K562 (cell line): ENCODE measurements around the gene PICK1. TPM values are rescaled to one million over a fixed set of nuclear protein-coding genes. Genes with fewer than 3 reads are reported as not detected.

Source experiments
- ATAC-seq: fragments of 200-7000 bp; cut with Tn5 transposase; 3 replicates; pipeline ENCODE4 v1.9.1; 2020; ENCODE audit warnings: moderate library complexity
- BruUV-seq: library from RNA; stranded (reverse); fragments of 400-500 nt; replicated peaks from 2 replicates; lab custom pipeline; 2021; lab: Mats Ljungman, UMichigan
- CTCF ChIA-PET: fragments of 300-600 bp; formaldehyde crosslinking; extraction: SDS; loops from one replicate; lab custom pipeline; 2021; ENCODE audit warnings: low intra/inter-chr PET ratio; lab: Yijun Ruan, JAX
- POLR2A ChIA-PET: fragments of 300-600, 350-650 bp; sonication (Branson Sonifier 250); formaldehyde crosslinking; extraction: SDS; loops from one replicate; lab custom pipeline; 2021; ENCODE audit warnings: antibody characterized with exemption, inconsistent platforms; lab: Yijun Ruan, JAX
- DNase-seq, 4 experiments: peaks; one replicate each; pipeline versions ENCODE4 v3.0.0 to v3.0.0-alpha.2; 2011 to 2018; ENCODE audit warnings: low spot score in 3 of 4, mixed read lengths in 3 of 4; ENCODE audit errors: extremely low read depth in 1 of 4
- FAIRE-seq: peaks from 2 replicates; lab custom pipeline; 2011; peaks lifted over from hg19 to GRCh38; lab: Jason Lieb, UNC
- H2AFZ ChIP-seq: 2 replicates; pipeline ENCODE4 v1.6.0; 2011; ENCODE audit warnings: low read depth, low read length, control low read depth, inconsistent platforms
- H3K27ac ChIP-seq: fragments of 200-600 bp; 3 replicates; pipeline ENCODE4 v1.8.0; 2011; ENCODE audit warnings: low read depth, mild to moderate bottlenecking, control low read depth, inconsistent platforms, low read length, moderate library complexity, mixed read lengths; ENCODE audit errors: extremely low read depth
- H3K27me3 ChIP-seq, 2 experiments: fragments of 300-600 bp in 1 of 2; 2 replicates in 1 of 2; 3 replicates in 1 of 2; pipeline versions ENCODE4 v1.6.0 to v1.8.0; 2011; ENCODE audit warnings: inconsistent platforms in 2 of 2, low read length in 2 of 2, mild to moderate bottlenecking in 1 of 2, mixed read lengths in 1 of 2, moderate library complexity in 1 of 2; ENCODE audit not compliant: control insufficient read depth in 2 of 2, insufficient read depth in 2 of 2
- H3K36me3 ChIP-seq: fragments of 300-600 bp; 3 replicates; pipeline ENCODE4 v1.8.0; 2011; ENCODE audit warnings: mild to moderate bottlenecking, low read length, inconsistent platforms; ENCODE audit not compliant: control insufficient read depth, insufficient read depth
- H3K4me1 ChIP-seq, 2 experiments: fragments of 200-600 bp in 1 of 2; replicated peaks in 1 of 2; 2 replicates in 1 of 2; 3 replicates in 1 of 2; pipeline versions ENCODE4 v1.5.1 to v1.8.0; 2011; ENCODE audit warnings: inconsistent platforms in 2 of 2, low read length in 2 of 2, mild to moderate bottlenecking in 1 of 2, mixed read lengths in 1 of 2, moderate library complexity in 1 of 2; ENCODE audit not compliant: control insufficient read depth in 2 of 2, insufficient read depth in 2 of 2
- H3K4me2 ChIP-seq: 2 replicates; pipeline ENCODE4 v1.6.1; 2011; ENCODE audit warnings: low read length, control low read depth, inconsistent platforms, mixed read lengths; ENCODE audit not compliant: insufficient read depth
- H3K4me3 ChIP-seq: fragments of 200-600 bp; sonication (generic), shearing (Covaris generic); 2 replicates; pipeline ENCODE4 v1.5.1; 2016; ENCODE audit warnings: control low read depth, inconsistent platforms
- H3K79me2 ChIP-seq: fragments of 200-600 bp; 3 replicates; pipeline ENCODE4 v1.8.0; 2011; ENCODE audit warnings: low read length, inconsistent platforms; ENCODE audit not compliant: control insufficient read depth, insufficient read depth
- H3K9ac ChIP-seq, 2 experiments: 2 replicates each; pipeline versions ENCODE4 v1.6.0 to v1.6.1; 2011; ENCODE audit warnings: low read depth in 2 of 2, low read length in 2 of 2, control low read depth in 1 of 2, inconsistent platforms in 1 of 2, mild to moderate bottlenecking in 1 of 2, mixed read lengths in 1 of 2; ENCODE audit not compliant: insufficient read depth in 1 of 2
- H3K9me1 ChIP-seq: one replicate; pipeline ENCODE4 v1.6.0; 2011; ENCODE audit warnings: inconsistent platforms, mild to moderate bottlenecking, low read length, moderate library complexity; ENCODE audit not compliant: control insufficient read depth, insufficient read depth
- H3K9me3 ChIP-seq: replicated peaks from 2 replicates; pipeline ENCODE4 v1.5.1; 2011; ENCODE audit warnings: low read depth, low read length, inconsistent platforms; ENCODE audit not compliant: control insufficient read depth, insufficient read depth
- H4K20me1 ChIP-seq: replicated peaks from 2 replicates; pipeline ENCODE4 v1.6.1; 2011; ENCODE audit warnings: low read length, inconsistent platforms, mixed read lengths; ENCODE audit not compliant: control insufficient read depth, insufficient read depth
- ARID2 ChIP-seq: fragments of 450-650 bp; IDR thresholded peaks from 2 replicates; pipeline ENCODE4 v1.6.1; 2017; ENCODE audit warnings: antibody characterized with exemption, mild to moderate bottlenecking
- CTCFL ChIP-seq: IDR thresholded peaks from 2 replicates; pipeline ENCODE4 v1.6.1; 2011; ENCODE audit warnings: borderline replicate concordance, low read depth, mild to moderate bottlenecking, moderate library complexity, low read length; ENCODE audit not compliant: insufficient read depth, poor library complexity, severe bottlenecking
- MTA2 ChIP-seq: fragments of 450-650 bp; IDR thresholded peaks from 2 replicates; pipeline ENCODE4 v1.6.1; 2016; ENCODE audit warnings: low read depth
- NR4A1 ChIP-seq, 2 experiments: fragments of 250-450 bp in 1 of 2; fragments of 450-650 bp in 1 of 2; sonication (Bioruptor Pico) in 1 of 2; IDR thresholded peaks; 2 replicates each; pipeline versions ENCODE4 v1.4.0 to v1.6.1; 2016 to 2020; ENCODE audit warnings: mild to moderate bottlenecking in 2 of 2, missing compliant biosample characterization in 1 of 2, missing genetic modification characterization in 1 of 2, moderate library complexity in 1 of 2
- SRSF1 ChIP-seq: fragments of 200-400 bp; formaldehyde crosslinking; IDR thresholded peaks from 2 replicates; pipeline ENCODE4 v1.6.1; 2017; ENCODE audit warnings: mild to moderate bottlenecking, low read depth, low read length, moderate library complexity
- SRSF3 ChIP-seq: fragments of 200-400 bp; formaldehyde crosslinking; IDR thresholded peaks from 2 replicates; pipeline ENCODE4 v1.6.1; 2016; ENCODE audit warnings: mild to moderate bottlenecking, low read length, moderate library complexity; ENCODE audit not compliant: insufficient read depth
- ZNF354B ChIP-seq: fragments of 250-450 bp; sonication (Bioruptor Pico); IDR thresholded peaks from 2 replicates; pipeline ENCODE4 v1.4.0; 2020
- ZNF764 ChIP-seq: fragments of 250-450 bp; sonication (Bioruptor Pico); IDR thresholded peaks from 2 replicates; pipeline ENCODE4 v1.4.0; 2020; ENCODE audit warnings: low read depth, mild to moderate bottlenecking, moderate library complexity
- ZNF778 ChIP-seq: fragments of 450-650 bp; formaldehyde crosslinking; IDR thresholded peaks from 2 replicates; pipeline ENCODE4 v1.4.0; 2020; ENCODE audit warnings: mild to moderate bottlenecking, moderate library complexity
- ZNF780A ChIP-seq: fragments of 250-450 bp; sonication (Bioruptor Pico); IDR thresholded peaks from 2 replicates; pipeline ENCODE4 v1.5.0; 2021; ENCODE audit warnings: mild to moderate bottlenecking
- WGBS: fragments of 100-300 bp; shearing (Covaris generic); methylation state at CpG from one replicate; pipeline ENCODE4 v1.1.6; 2016; ENCODE audit warnings: low coverage, mixed read lengths; ENCODE audit not compliant: insufficient coverage; ENCODE audit errors: missing lambda C conversion rate; 5-methylcytosine and 5-hydroxymethylcytosine counted together
- in situ Hi-C: fragments of 300-500 bp; cut with MboI; formaldehyde crosslinking; loops from 4 replicates; pipeline ENCODE4 v1.15.0; 2018; ENCODE audit warnings: inconsistent platforms, mixed read lengths
- intact Hi-C: fragments of 100-400 bp; cut with micrococcal nuclease; formaldehyde crosslinking; loops from 2 replicates; pipeline ENCODE4 v1.14.2; 2022
- polyA plus RNA-seq, 8 experiments: library from polyadenylated mRNA; depleted of rRNA in 4 of 8; stranded (reverse) in 5 of 8; unstranded in 3 of 8; fragments of >200 nt; fragmentation: Nextera tagmentation in 2 of 8; fragmentation: Illumina TruSeq in 1 of 8; extraction: Ambion mirVana in 2 of 8; extraction: Trizol in 1 of 8; gene quantifications; 2 replicates each; pipeline versions ENCODE4 v1.2.1 to v1.2.3, GENCODE V29; 2011 to 2014; ENCODE audit warnings: inconsistent platforms in 1 of 8, missing spikeins in 1 of 8
- total RNA-seq, 7 experiments: library from RNA; depleted of rRNA in 6 of 7; stranded (reverse); fragments of >200 nt in 6 of 7; fragmentation: Illumina TruSeq in 2 of 7; extraction: Trizol in 2 of 7; gene quantifications; 2 replicates each; pipeline versions ENCODE4 v1.2.1 to v1.2.3, GENCODE V29; 2011 to 2021; ENCODE audit warnings: low replicate concordance in 1 of 7
- TF ChIP-seq, protein P1 (sequence below): sonication (generic); formaldehyde crosslinking; IDR thresholded peaks from 2 replicates; pipeline ENCODE4 v1.8.0; 2022; ENCODE audit warnings: mild to moderate bottlenecking, missing genetic modification reagents

The PICK1 gene
- total and polyA plus RNA-seq, 9 of the 15 experiments (the other 6 are each of a cell fraction or from before 2014, with no cell fraction given): 0.06 to 11.0 (median 7.9) TPM; not detected in 1

DNA sequence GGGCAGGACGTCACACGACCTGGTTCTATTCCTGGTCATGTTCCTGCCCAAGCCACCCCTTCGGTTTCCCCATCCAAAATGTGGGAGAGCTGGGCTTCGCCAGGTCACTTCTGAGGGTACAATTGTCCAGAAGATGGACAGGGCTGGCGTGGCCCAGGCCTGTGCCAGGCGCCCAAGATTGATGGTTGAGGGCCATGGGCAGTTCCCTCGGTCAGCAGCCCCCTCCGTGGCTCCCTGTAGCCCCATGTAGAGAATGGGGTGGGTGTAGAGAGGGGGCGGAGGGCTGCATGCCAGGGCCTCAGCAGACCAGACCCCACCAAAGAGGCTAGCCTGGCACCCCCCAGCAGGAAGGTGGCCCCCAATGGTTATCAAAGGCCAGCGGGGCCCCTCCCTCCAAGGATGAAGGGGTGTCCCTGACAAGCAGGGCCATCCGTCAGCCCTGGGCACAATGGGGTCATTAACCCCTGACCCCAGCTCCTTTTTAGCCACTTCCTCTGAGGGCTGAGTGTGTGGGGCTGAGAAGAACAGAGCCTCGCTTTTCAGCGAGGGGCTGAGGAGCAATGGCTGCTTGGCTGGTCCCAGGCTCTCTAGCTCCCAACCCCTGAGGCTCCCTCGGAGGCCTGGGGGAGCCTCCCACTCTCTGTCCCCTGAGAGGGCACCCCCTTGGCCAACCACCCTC is 11.0 kb upstream of the PICK1 start:
- Histone ChIP-seq H3K4me2 (no peak overlapping the region), H3K36me3 (no peaks in the 10 kb centered on the region), H3K4me3 (no peak overlapping the region), H3K79me2 (no peaks in the 10 kb centered on the region), H3K9me3 (no peaks in the 10 kb centered on the region), H4K20me1 (no peaks in the 10 kb centered on the region), H3K9me1 (no peaks in the 10 kb centered on the region), H3K27me3 (no peaks in the 10 kb centered on the region), H3K9ac (peak overlapping the region in 1 of 2 experiments; percentile 43; a peak in 2 of 4 replicates)
- in situ Hi-C loops: no loop called here
- FAIRE-seq (no peak), ATAC-seq (no peak)
- no TSS peak for BruUV-seq
- TF ChIP-seq, protein P1, sequence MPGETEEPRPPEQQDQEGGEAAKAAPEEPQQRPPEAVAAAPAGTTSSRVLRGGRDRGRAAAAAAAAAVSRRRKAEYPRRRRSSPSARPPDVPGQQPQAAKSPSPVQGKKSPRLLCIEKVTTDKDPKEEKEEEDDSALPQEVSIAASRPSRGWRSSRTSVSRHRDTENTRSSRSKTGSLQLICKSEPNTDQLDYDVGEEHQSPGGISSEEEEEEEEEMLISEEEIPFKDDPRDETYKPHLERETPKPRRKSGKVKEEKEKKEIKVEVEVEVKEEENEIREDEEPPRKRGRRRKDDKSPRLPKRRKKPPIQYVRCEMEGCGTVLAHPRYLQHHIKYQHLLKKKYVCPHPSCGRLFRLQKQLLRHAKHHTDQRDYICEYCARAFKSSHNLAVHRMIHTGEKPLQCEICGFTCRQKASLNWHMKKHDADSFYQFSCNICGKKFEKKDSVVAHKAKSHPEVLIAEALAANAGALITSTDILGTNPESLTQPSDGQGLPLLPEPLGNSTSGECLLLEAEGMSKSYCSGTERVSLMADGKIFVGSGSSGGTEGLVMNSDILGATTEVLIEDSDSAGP (CRISPR knock-in tag): no peak
- TF ChIP-seq ZNF780A (CRISPR knock-in tag) (no peak), CTCFL (no peak), ZNF354B (no peak), SRSF1 (no peak), ARID2 (no peak), ZNF764 (no peak), ZNF778 (no peak), MTA2 (no peak), NR4A1 (CRISPR knock-in tag; IDR thresholded peaks at IDR 0.05) (no peak), NR4A1 (tag; IDR thresholded peaks at IDR 0.05) (no peak), SRSF3 (no peak)
- TF ChIP-seq, all 486 proteins: peak for 0
- Histone ChIP-seq H3K4me1 (peaks cover 0 to 15% of the 10 kb centered on the region in 2 experiments; a peak in 3 of 5 replicates), H2AFZ (no peak overlapping the region), H3K27ac (no peak overlapping the region)
- intact Hi-C loops: no loop called here
- CTCF ChIA-PET: no interaction called here
- 15% methylated on average over 12 of the region's 14 CpGs for WGBS
- POLR2A ChIA-PET: no interaction called here
- no peak for DNase-seq
